Islet precursor cell (in vitro differentiated cells): ENCODE measurements around the gene C1orf159.
"Not testable (repeated sequence)": the region's sequence is repeated elsewhere in the genome, so short reads cannot be mapped to it uniquely, and the experiment has no call there.

Experiments used
- DNase-seq: peaks from one replicate; pipeline ENCODE4 v3.0.0-alpha.2; 2018

C1orf159 gene

DNA sequence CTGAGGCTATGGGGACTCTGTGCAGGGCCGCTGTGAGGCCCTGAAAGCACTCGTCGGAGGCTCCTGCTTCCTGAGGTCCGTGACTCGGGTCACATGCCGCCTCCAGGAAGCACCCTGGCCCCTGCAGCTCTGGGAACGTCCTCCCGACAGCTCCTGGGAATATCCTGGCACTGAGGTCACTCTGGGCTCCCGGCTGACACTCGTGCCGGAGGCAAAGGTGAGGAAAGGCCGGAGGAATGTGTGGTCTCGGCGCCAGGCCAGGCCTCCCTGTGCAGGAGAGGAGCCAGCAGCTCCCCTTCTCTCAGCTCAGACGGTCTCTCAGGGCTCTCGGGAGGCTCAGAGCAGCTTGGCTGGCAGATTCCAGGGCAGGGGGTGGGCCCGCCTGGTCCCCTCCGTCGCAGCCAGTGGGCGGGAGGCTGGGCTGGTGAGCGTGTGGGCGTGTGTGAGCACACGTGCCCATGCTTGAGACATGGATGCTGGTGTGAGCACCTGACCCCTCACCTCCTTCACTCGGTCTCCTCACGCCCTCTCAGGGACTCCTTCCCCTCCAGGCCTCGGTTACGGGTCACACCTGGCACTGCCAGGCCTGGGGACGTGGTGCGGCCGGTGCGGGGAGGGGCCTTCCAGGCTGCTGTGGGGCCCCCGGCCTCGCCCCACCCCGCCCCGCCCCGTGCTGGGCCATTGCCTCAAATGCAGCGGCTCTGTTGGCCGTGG lies 36.3 kb downstream of the C1orf159 start:
- peak; percentile 100 for DNase-seq

GRCh38 chr1:1077396-1077795 lies 38.5 kb downstream of the C1orf159 start:
- DNase-seq: not testable (repeated sequence)

DNA sequence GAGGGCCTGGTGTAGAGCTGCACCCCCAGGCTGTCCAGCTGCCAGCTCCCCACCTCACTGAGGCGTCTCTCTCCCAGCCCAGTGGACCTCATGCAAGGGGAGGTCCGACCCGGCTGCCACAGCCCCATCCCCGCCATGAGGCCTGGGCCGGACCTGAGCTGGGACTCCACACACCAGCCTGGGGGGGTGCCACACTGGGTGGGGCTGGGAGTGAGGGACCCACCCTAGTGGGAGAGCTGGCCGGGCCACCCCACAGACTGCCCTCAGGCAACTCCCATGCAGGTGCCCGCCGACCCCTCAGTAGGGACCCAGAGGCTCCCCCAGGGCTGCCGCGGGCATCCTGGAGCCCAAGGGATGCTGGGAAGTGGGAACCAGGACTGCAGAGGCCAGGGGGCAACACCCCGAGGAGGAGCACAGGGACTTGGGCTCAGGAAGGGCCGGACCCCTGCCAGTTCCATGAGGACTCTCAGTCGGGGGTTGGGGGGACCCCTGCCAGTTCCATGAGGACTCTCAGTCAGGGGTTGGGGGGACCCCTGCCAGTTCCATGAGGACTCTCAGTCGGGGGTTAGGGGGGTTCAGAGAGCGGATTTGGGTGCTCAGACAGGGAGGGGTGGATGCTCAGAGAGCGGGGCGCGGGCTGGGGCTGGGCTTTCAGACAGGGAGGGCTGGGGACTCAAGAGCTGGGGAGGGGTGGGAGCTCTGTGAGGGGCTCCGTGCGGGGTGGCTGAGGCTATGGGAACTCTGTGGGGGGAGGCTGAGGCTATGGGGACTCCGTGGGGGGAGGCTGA lies 40.5 kb downstream of the C1orf159 start:
- no peak for DNase-seq

DNA sequence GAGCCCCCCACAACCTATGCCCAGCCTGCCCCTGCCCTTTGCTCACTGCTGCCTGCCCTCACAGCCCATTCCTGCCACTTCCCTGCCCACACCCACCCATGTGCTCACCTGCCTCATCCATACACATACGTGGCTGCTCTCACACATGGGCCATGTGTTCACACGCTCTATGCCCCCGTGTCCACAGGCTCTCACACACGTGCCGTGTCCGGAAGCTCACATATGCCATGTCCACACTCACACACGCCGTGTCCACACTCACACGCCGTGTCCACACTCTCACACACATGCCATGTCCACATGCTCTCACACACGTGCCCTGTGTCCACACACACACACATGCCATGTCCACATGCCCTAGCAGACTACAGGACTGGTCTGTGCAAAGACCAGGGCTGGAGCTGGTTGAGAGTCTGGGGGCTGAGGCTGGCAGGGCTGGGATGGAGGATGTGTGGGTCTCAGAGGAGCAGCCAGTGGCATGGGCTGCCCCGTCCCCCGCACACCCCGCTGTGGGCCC lies 41.2 kb downstream of the C1orf159 start:
- DNase-seq: no peak

GRCh38 chr1:1073743-1074587 lies 41.9 kb downstream of the C1orf159 start, which contains the start of gene RNF223:
RNF223 (minus strand) TSS chr1:1074306; CDS start chr1:1072566, 1,740 bp downstream.
- peak; percentile 77 for DNase-seq

GRCh38 chr1:1072849-1073742 lies 42.8 kb downstream of the C1orf159 start:
- DNase-seq: no peak

- DNase-seq: no peak
Measured at GRCh38 chr1:1072299-1072848, 43.5 kb downstream of the C1orf159 start.

DNA sequence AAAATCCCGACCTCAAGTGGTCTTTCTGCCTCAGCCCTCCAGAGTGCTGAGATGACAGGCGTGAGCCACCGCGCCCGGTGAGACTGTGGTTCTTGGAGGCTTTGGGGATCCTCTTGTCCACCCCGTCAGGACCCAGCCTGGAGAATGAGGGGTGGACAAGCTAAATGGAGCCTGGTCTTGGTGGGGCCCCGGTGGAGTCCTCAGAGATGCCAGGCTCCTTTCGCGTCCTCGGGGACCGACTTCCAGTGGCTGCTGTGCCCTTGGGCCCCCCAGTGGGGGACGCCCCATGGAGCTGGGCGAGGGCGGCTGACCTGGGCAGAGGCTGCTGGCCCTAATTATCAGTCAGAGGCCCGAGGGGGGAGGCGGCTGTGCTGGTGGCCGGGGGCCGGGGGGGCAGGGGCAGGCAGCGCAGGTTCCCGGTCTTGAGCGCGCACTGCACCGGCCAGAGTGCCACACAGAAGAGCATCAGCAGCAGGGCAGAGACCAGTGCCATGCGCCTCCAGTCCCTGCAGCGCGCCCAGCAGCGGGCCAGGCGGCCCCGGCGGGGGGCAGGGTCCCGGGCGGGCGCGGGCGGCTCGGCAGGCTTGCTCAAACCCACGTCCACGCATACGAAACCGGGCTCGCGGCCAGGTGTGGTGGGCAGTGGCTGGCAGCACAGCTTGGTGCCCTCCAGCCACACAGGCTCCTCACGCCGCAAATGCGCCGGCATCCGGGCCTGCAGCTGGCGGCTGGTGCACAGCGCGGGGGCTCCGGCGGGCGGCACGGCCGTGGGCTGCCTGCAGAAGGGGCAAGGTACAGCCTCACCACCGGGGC lies 44.2 kb downstream of the C1orf159 start:
- DNase-seq: no peak

- peak; percentile 85 for DNase-seq
Measured at GRCh38 chr1:1069711-1070676, 45.9 kb downstream of the C1orf159 start.

DNA sequence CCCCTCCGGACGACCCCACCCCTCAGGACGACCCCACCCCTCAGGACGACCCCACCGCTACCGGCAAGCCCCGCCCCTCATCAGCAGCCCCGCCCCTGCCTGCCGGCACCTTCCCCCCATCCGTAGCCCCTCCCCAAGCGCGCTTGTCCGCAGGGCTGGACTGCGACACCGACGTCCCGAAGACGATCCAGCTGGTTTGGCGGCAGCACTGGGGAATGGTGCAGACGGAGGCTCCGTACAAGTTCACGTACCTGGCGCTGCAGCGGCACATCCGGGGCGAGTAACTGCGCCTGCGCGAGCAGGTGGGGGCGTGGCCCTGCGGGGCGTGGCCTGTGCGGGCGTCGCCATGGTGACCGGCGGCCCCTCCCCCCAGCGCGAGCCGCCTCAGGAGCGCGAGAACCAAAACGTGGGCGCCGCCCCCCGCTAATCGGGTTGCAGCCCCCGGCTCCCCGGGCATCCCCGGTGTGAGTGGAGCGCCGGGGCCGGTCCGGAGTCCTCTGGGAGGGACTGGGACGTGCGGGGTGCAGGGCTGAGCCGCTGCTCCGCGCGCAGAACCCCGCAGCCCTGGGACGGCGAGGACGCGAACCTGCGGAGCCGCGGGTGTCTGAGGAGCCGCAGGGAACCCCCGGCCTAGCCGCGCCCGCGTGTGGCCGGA lies 46.7 kb downstream of the C1orf159 start:
- DNase-seq: peak; percentile 92

DNA sequence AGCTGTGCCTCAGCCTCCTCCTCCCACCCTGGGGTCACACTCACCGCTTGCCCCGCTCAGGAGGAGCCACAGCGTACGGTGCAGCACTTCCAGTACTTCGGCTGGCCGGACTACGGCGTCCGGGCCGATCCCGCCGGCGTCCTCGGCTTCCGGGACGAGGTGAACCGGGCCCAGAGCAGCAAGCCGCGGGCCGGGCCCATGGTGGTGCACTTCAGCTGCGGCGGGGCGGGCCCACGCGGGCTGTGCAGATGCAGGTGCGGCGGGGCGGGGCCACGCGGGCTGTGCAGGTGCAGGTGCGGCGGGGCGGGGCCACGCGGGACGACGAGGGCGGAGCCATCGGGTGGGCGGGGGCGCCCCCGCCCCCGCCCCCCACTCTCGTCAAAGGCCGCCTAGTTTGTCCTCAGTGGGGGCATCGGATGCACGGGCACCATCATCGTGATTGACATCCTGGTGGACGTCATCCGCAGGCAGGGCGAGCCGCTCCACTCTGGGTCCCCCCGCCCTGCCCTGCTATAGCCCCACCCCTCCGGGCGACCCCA lies 47.3 kb downstream of the C1orf159 start:
- peak; percentile 75 for DNase-seq

DNA sequence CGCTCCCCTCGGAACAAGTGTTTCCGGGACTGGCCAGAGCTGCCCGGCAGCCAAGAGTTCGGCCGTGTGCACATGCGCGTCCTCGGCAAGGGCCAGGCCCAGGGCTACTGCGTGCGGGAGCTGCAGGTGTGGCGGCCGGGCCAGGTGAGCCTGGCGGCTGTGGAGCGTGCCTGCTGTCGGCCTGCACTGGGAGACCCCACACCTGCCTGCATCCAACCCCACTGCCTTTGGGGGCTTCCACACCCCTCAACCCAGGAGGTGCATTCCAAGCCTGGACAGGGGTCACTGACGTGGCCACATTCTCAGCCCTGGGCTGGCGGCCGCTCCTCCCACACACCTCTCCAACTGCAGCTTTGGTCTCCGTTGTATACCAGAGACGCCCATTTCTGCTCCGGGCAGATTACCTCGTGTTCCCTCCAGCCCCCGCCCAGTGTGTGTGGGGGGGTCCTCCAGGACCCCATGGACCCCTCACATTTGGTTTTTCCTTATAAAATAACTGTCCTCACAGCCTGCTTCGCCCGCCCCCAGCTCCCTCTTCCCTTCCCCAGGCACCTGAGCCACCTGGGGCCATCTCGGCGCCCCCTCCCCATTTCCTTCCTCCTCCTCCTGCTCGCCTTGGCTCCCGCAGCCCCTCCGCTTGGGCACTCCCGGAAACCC lies 47.9 kb downstream of the C1orf159 start:
- DNase-seq: no peak

GRCh38 chr1:1067284-1067859 lies 48.5 kb downstream of the C1orf159 start:
- no peak for DNase-seq

- no peak for DNase-seq
Measured at GRCh38 chr1:1066403-1067283, 49.2 kb downstream of the C1orf159 start.

DNA sequence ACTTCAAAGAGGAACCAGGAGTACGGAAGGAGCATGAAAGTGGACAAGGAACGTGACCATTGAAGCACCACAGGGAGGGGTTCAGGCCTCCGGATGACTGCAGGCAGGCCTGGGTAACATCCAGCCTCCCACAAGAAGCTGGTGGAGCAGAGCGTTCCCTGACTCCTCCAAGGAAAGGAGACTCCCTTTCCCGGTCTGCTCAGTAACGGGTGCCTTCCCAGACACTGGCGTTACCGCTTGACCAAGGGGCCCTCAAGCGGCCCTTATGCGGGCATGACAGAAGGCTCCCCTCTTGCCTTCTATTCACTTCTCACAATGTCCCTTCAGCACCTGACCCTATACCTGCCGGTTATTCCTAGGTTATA lies 50.0 kb downstream of the C1orf159 start:
- DNase-seq: not testable (repeated sequence)

DNA sequence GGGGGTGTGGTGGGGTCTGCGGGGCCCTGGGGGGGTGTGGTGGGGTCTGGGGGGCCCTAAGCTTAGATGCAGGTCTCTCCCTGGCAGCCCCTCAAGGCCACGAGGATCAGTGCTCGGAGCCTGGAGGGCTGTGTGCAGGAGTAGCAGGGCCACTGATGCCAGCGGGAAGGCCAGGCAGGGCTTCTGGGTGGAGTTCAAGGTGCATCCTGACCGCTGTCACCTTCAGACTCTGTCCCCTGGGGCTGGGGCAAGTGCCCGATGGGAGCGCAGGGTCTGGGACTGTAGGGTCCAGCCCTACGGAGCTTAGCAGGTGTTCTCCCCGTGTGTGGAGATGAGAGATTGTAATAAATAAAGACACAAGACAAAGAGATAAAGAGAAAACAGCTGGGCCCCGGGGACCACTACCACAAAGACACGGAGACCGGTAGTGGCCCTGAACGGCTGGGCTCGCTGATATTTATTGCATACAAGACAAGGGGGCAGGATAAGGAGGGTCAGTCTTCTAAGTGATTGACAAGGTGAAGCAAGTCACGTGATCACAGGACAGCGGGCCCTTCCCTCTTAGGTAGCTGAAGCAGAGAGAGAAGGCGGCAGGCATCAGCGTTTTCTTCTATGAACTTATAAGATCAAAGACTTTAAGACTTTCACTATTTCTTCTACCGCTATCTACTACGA lies 50.5 kb downstream of the C1orf159 start:
- no peak for DNase-seq
